NCI-H2107 treated with DMSO at 0.1 percent for 48 hours (cell line): ENCODE results near the gene KCNAB1.

Source experiments
- DNase-seq: peaks from one replicate; lab custom pipeline; 2025; ENCODE audit not compliant: unreplicated experiment; lab: John Stamatoyannopoulos, UW

KCNAB1 gene

GRCh38 chr3:156397534-156397933 is 277.2 kb downstream of the KCNAB1 start:
- DNase-seq: no peak

- DNase-seq: no peak
Observed at GRCh38 chr3:156400062-156400461, 279.7 kb downstream of the KCNAB1 start.

- DNase-seq: no peak
Observed at GRCh38 chr3:156400735-156401134, 280.4 kb downstream of the KCNAB1 start.

DNA sequence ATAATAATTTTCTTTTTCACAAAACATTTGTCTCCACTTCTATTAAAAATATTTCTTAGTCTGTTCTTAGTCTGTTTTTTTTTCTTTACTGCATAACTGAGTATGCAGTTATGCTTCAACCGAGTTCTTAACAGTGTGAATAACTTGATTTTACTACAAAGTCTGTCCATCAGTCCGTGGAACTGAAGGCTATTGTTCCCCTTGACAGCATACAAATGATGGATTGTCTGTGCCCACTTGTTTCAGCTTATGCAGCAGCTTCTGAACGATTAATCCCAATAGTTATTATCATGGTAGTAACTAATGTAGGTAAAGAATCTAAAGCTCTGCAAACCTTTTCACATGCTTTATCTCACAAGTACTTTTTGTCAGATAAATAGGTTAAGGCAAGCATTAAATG is 283.8 kb downstream of the KCNAB1 start:
- no peak for DNase-seq

- no peak for DNase-seq
Observed at GRCh38 chr3:156406393-156406792, 286.0 kb downstream of the KCNAB1 start.

DNA sequence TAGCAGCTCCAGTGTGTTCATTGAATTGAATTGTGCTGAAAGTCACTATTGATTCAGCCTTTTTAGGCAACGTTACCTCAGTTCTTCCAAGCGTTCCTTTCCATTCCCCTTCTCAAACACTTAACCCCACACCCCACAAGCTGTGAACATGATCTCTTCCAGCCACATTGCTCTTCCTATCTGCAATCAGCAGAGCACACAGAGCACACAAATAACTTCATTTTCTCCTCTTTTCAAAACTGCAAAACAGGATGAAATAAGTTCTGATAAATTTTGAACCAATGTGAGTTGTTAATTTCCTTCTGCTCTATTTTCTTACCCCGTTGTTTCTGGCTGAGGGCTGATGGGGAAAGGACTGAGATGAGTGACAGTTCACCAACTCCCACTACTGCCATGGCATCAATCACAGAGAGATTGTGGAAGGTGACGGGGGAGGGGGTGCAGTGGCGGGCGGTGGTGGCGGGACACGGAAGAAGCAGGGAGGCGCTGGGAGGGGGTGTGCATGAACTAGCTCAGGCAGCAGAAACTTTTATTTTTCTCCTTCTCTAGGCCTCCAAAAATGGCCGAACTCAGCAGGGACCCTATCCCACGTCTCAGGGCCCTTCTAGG is 287.3 kb downstream of the KCNAB1 start:
- DNase-seq: no peak

GRCh38 chr3:156409694-156410093 is 289.3 kb downstream of the KCNAB1 start:
- DNase-seq: no peak

DNA sequence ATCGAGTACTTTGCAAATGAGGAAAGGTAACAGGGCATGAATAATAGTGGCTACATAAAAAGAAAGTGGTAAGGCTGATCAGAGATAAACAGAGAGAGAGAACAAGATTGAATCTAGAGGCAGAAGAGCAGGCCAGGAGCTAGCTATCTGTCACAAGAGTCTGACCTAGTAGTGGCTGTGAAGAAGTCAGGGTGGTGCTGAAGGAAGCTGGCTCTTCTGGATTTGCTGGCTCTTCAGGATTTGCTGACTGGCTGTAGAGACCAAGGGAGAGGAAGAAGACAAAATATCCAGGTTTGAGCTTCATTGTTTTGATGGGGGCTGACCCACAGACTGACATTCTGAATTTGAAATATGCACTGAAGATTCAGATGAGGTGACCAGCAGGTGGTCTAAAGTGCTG is 292.2 kb downstream of the KCNAB1 start:
- no peak for DNase-seq

GRCh38 chr3:156413293-156413892 is 293.0 kb downstream of the KCNAB1 start:
- no peak for DNase-seq

DNA sequence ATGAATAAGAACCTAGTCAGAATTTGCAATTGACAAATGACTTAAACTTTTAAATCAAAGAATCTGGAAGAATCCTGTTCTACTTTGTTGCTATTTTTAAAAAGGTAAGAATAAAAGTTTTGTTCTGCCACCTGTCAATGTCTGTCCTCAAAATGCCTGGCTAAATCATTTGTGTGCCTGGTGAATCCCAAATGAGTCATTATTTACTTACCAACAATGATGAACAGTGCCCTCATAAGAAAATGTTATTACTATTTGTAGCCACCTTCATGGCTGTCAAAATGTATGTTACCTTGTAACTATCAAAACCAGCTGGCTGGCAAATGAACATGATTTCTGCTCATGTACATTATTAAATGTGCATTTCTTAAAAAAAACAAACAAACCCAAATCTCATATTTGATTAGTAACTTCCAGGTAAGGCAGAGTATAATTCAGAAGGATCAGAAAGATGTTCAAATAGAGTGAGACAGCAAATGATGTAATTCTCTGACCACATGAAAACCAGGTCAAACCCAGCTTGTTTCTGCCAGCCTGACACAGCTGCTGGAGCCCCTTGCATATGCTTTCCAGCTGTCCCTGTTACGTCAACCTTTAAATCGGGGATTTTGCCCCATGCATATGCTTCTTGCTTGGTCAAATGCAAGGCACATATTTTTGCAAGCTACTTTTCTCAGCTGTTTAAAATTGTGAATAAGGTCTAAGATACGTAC is 296.6 kb downstream of the KCNAB1 start:
- no peak for DNase-seq

DNA sequence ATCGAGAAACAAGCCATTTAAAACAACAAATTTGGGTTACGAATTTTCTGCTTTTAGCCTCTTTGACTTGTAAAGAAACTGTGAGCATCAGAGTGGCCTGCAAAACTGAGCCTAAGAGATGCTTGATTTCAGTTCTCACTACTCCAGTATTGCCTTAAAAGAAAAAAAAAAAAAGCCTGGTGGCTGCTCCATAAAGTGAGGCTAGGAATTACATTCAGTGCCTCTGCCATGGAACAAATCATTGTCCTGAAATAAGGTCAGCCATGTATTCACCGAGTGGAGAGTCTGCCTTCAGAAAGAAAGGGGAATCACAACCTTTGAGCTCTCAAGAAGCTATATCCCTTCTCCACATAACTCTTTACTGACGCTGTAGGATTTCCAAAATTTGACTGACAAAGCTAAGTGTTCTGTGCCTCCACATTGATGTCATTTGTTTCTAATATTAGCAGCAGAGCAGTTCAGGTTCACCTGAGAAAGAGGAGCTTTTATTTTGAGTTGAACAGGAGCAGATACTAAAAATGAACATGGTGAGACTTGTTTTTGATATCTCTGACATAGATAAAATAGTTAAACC is 297.3 kb downstream of the KCNAB1 start:
- no peak for DNase-seq

- no peak for DNase-seq
Observed at GRCh38 chr3:156418428-156418827, 298.1 kb downstream of the KCNAB1 start.

DNA sequence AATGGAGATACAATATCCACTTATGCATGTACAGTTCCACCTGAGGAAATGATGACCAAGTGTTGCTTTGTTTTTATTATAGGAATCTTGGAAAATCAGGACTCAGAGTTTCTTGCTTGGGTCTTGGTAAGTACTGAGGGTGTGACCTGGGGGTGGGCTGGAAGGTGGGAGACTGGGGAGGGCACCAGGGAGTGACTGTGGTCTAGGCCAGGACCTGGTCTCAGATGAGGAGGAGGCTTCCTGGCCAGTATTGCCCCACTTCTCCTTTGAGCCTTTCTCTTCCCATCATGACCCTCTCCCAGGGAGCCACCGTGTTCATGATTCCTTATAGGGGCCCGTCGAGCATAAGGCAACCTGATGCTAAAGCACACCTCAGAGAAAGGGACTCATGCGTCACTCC is 301.2 kb downstream of the KCNAB1 start:
- DNase-seq: no peak

DNA sequence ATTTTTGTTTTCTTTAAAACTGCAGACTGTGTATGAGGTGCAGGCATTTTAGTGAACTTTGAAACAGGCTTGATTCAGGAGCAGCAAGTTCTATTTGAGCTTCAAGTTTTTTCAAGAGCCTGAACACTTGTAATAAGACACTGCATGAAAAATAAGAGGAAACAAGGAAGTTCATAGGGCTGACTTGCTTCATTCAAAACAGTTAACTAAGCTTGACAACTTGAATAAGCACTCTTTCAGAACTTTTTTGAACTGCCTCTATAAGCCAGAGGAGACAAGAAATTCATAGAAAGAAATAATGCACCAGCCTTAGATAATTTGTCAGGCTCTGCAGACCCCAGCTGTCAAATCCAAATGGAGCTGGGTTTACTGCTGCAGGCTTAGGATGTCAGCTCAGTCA is 304.4 kb downstream of the KCNAB1 start:
- peak; percentile 35 for DNase-seq

DNA sequence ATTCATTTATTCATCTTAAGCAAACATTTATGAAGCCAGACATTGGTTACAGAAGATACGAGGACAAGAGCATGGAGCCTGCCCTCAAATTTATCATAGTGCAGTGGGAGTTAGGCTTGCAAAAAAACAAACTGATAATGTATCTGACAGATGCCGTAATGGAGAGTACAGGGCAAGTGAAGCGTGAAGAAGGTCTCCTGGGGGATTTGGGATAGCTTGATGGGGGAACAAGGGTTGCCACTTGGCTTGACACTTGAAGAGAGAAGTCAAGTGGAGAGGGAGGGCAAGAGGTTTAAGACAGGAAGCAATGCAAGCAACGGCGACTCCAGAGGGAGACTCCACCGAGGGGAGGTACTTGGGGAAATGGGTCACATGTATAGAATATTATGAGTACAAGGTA is 305.3 kb downstream of the KCNAB1 start:
- DNase-seq: peak; percentile 18

- no peak for DNase-seq
Observed at GRCh38 chr3:156429125-156429524, 308.7 kb downstream of the KCNAB1 start.

GRCh38 chr3:156431334-156432124 is 311.2 kb downstream of the KCNAB1 start:
- DNase-seq: no peak

- no peak for DNase-seq
Observed at GRCh38 chr3:156432563-156432962, 312.2 kb downstream of the KCNAB1 start.

- no peak for DNase-seq
Observed at GRCh38 chr3:156433138-156433537, 312.8 kb downstream of the KCNAB1 start.

DNA sequence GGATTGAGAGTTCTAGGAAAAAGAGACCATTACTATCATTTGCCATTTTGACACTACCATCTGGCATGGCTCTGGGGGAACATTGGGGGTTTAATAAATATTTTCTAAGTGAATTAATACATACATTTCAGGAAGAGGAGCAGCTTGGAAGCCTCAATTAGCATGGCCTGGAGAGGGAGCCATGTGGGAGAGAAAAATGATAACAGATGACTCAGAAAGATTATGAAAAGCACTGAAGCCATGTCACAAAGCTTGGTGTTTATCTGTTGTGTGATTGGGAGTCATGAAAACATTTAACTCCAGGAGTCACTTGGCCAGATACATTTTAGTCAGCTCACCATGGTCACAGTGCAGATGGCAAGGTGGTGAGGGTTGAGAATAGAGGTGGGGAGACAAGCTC is 313.5 kb downstream of the KCNAB1 start:
- no peak for DNase-seq

GRCh38 chr3:156434921-156435320 is 314.5 kb downstream of the KCNAB1 start:
- no peak for DNase-seq
